Keratinocyte (primary cell): ENCODE results near the gene R3HCC1L.

Source experiments
- EZH2 ChIP-seq: IDR thresholded peaks from one replicate; pipeline ENCODE4 v1.6.1; 2012; ENCODE audit warnings: inconsistent platforms, mild to moderate bottlenecking, low read length, moderate library complexity
- TF ChIP-seq, protein P1 (sequence below), 3 experiments: IDR thresholded peaks in 1 of 3; conservative IDR thresholded peaks in 1 of 3; optimal IDR thresholded peaks in 1 of 3; 2 replicates in 2 of 3; 3 replicates in 1 of 3; pipeline versions ENCODE3 to v1.5.1; 2011; ENCODE audit warnings: low read length in 3 of 3, mild to moderate bottlenecking in 3 of 3, moderate library complexity in 2 of 3, control low read depth in 1 of 3, inconsistent platforms in 1 of 3; ENCODE audit not compliant: insufficient read depth in 2 of 3; ENCODE audit errors: extremely low read depth in 1 of 3

DNA sequence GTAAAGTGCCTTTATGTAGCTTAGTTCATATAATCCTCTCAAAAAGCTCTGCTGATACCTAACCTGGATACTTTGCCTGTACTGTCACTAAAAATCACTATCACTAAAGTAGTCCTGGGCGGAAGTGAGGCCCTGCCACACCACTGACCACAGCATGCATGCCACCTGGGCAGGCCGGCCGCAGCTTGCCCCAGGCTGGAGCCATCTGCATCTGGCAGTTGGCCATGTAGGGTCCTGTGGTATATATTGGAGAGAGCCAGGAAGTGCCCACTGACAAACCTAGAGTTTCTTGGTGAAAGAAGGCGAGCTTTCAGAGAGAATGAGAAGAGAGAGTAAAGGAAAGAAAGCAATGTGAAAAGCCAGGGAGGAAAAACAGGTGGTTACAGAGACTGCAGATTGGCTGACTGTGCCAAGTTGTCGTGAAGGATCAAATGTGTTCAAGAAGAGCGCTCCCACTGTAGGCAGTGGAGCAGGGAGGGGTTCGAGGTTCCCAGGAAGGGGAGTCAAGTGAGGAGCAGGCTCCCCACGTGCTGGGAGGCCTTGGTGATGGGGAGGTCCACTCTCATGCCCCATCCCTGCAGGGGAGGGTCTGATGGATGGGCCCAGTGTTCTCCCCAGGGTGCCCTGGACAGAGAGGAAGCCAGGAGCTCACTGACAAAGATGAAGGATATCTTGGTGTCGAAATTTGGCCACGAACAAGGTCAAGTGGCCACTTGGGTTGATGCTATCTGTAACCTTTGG lies 119.9 kb downstream of the R3HCC1L start:
- TF ChIP-seq, protein P1, sequence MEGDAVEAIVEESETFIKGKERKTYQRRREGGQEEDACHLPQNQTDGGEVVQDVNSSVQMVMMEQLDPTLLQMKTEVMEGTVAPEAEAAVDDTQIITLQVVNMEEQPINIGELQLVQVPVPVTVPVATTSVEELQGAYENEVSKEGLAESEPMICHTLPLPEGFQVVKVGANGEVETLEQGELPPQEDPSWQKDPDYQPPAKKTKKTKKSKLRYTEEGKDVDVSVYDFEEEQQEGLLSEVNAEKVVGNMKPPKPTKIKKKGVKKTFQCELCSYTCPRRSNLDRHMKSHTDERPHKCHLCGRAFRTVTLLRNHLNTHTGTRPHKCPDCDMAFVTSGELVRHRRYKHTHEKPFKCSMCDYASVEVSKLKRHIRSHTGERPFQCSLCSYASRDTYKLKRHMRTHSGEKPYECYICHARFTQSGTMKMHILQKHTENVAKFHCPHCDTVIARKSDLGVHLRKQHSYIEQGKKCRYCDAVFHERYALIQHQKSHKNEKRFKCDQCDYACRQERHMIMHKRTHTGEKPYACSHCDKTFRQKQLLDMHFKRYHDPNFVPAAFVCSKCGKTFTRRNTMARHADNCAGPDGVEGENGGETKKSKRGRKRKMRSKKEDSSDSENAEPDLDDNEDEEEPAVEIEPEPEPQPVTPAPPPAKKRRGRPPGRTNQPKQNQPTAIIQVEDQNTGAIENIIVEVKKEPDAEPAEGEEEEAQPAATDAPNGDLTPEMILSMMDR (optimal IDR thresholded peaks at IDR 0.05 in 1 of 3, IDR thresholded peaks at IDR 0.05 in 1 of 3, conservative IDR thresholded peaks at IDR 0.05 in 1 of 3; ENCODE audit: extremely low read depth in 1 of 3, insufficient read depth in 2 of 3, low read length in 3 of 3), result no peak
- TF ChIP-seq EZH2, result no peak
